Mucosa of gallbladder (tissue), 1 donor: ENCODE measurements around the gene TGFBR2. TPM values are rescaled to one million over a fixed set of nuclear protein-coding genes. Genes with fewer than 3 reads are reported as not detected.
A peak's percentile ranks its signal among the peaks of the same experiment; 100 is the strongest.

Experiments
- DNase-seq: peaks from one replicate; pipeline ENCODE4 v3.0.0-alpha.2; 2020; ENCODE audit warnings: low spot score
- total RNA-seq: library from RNA; stranded (reverse); gene quantifications from one replicate; pipeline ENCODE4 v1.2.1, GENCODE V29; 2021
- donor health status: DM: no; HTN: no; CAD: no.

TGFBR2 gene
- total RNA-seq, 1 donor from 2014 or later = 144 TPM

- no peak for DNase-seq
Observed at GRCh38 chr3:30602946-30603345, 3.5 kb upstream of the TGFBR2 start.

GRCh38 chr3:30604093-30604492, 2.3 kb upstream of the TGFBR2 start:
- DNase-seq = no peak

DNA sequence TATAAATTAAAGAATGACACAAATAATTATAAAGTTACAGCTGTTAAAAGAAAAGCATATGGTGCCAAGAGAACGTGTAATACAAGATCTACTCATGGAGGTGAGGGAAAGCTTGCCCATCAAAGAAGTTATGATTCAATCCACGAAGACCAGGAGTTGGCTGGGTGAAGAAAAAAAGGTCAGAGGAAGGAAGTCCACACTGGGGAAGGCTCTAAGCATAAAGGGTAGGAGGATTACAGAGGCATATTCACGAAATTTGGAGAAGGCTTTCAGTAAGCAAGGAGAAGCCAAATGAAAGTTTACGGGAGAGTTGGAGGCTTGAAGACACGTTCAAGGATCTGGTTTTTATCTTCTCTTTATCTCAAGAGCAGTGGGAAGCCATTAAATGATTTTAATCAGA, 1.8 kb upstream of the TGFBR2 start:
- DNase-seq = no peak

GRCh38 chr3:30605005-30605404, 1.4 kb upstream of the TGFBR2 start:
- DNase-seq = no peak

GRCh38 chr3:30605706-30606300, 598 bp upstream of the TGFBR2 start:
- DNase-seq = no peak

DNA sequence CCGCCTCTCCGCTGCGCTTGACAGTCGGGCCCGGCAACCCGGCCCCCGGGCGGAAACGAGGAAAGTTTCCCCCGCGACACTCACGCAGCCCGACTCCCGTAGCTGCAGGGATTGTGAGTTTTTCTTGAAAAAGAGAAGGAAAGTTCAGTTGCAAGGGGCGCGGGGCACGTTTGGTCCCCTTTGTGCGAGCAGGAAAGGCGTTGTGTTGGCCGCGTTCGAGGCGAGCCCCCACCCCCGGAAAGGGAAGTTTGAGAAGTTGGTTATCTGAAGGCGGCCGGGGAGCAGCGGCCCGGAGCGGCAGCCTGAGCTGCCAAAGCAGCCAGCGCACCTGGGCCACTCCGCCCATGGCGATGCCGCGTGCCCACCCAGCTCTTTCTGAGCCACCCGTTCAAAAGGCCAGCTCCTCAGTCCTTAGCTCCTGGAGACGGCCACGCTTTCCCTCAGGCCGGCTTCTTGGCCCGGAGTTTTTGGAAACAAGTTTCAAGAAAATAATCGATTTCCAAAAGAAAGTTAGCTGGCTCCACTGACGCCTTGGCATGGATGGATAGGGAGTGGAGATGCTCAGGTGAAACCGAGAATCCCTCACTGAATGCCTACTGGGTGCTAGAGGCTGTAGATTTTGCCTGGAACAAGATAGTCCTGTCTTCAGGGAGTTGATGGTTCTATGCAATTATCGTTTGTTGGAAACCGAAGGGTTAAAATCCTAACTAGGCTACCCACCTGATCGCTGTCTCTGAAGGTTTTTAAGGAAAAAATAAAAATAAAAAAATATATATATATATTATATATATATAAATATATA, 832 bp downstream of the TGFBR2 start:
- DNase-seq = peak; percentile 76

DNA sequence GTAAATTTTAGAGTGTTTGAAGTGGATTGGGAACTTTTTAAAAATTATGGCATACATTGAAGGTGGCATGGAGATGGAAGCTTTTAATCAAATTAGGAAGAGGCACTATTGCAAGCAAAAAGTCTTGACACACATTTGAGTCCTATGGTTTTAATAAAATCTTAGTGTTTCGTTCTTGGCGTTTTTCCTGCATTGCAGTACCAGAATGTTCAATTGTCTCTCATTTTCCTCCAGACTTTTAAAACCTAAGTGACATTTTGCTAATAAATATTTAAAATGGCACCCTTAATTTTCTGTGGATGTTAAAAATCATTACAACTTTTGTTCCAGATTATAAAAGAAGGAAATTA, 2.2 kb downstream of the TGFBR2 start:
- no peak for DNase-seq

DNA sequence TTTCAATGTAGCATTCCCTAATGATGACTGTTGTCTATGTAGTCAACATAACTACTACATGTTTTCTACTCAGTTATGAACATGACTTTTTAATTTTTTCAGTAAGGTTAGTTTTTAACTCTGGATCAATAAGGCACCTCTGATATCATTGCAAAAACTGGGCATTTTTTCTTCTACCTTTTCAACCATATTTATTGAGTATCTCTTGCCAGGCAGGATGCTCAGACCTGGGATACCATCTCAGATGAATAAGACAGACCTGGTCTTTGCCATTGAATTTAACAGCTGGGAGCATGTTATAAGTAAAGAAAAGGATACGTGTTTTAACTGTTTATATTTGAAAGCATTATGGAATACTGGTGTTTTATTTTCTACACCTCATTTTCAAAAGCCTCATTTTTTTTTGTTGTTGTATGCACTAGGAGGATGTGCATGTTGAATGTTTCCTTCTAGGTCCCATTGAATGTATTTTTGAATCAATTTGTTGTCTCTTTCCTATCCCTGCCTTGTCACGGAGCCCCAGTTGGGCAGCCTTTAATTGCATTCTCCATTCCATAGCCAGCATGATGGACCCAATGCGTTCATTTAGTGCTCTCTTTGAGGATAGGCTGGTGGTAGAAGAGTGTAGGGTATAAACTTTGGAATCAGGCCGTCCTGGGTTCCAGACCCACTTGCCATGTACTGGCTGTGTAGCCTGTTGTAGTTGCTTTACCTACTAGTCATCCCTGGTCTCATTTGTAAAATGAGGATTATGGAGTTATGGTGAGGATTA, 3.7 kb downstream of the TGFBR2 start:
- DNase-seq = no peak

GRCh38 chr3:30610702-30611368, 4.4 kb downstream of the TGFBR2 start:
- no peak for DNase-seq

- DNase-seq = peak; percentile 31
Observed at GRCh38 chr3:30611613-30612436, 5.4 kb downstream of the TGFBR2 start.

GRCh38 chr3:30612437-30613132, 6.2 kb downstream of the TGFBR2 start:
- no peak for DNase-seq

GRCh38 chr3:30613133-30613825, 6.9 kb downstream of the TGFBR2 start:
- DNase-seq = no peak

DNA sequence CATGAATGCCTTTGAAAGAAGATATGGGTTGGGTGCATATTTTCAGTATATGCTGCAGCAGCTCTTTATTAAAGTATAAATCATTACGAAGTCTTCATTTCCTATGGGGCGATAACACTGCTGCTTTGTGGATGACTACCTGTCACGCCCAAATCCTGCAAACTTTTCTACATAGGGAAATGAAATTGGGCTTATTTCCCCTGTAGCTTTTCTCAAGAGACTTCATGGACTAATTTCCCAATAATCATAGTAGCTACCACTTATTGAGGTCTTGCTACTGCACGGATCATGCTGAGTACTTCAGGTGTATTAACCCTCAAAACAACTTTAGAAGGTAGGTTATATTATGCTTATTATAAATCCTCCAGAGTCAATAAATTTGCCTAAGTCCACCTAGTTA, 8.0 kb downstream of the TGFBR2 start:
- DNase-seq = no peak

DNA sequence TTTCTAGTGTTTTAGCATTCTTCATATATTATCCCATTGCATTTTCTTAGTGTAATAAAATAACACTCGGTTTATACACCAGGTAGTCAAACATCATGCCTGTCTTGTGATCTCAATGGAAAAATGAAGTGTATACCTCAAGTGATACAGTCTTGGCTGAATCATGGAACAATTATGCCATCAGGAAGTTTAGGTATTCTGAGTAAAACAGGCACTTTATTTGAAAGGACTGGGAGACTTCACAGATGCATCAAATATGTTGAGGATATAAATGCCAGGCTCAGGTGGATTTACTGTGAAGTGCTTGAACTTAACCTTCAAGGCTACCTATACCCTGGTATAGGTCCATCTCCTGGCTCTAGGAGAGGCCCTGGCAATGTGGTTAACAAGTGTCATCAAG, 8.5 kb downstream of the TGFBR2 start:
- DNase-seq = no peak

- no peak for DNase-seq
Observed at GRCh38 chr3:30615615-30616346, 9.4 kb downstream of the TGFBR2 start.

GRCh38 chr3:30616347-30617027, 10.1 kb downstream of the TGFBR2 start:
- no peak for DNase-seq

GRCh38 chr3:30617069-30617468, 10.7 kb downstream of the TGFBR2 start:
- no peak for DNase-seq

DNA sequence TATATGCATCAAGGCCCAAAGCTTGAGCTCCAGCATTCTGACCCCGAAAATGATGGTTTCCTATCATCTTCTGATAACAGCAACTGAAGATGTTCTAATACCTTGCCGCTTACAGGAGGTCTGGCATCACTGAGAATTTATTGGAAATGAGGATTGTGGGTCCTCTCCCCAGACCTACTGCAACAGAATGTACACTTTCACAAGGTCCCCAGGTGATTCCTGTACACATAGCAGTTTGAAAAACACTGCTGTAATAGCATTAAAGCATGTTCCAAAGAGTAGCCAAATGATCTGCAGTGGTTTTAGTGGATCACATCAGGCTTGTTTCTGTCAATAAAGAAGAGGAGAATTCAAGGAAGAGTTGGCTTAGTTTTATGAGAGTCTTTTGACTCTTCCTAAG, 11.3 kb downstream of the TGFBR2 start:
- DNase-seq = no peak

DNA sequence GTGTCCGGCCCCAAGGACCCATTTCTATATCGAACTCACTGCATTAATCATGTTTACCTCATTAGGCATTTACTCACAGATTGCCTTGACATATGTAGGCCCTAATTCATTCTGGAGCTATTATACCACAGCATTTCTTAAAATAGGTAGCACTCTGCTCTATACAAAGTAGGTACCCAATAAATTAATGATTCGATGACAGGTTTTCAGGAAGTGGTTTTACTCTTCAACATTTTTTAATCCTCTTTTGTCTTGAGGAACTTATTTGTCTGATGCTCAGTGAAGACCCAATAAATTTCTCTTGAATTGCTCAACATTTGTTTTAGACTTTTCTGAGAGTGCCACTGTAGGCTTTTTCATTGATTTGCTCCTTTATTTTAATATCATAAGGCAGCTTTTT, 12.1 kb downstream of the TGFBR2 start:
- DNase-seq = no peak
